HEK293 (cell line): Measurements from ENCODE around the gene ADRB2.

Experiments
- CTCF ChIA-PET: fragments of 350-600 bp; formaldehyde crosslinking; extraction: SDS; loops from one replicate; lab custom pipeline; 2021; ENCODE audit warnings: antibody characterized with exemption; lab: Yijun Ruan, JAX
- POLR2A ChIA-PET: fragments of 300-600 bp; formaldehyde crosslinking; extraction: SDS; loops from one replicate; lab custom pipeline; 2020; ENCODE audit warnings: antibody characterized with exemption, inconsistent platforms; lab: Yijun Ruan, JAX
- H3K27ac ChIP-seq: fragments of 200-500 bp; sonication (Bioruptor generic); 2 replicates; pipeline ENCODE4 v1.5.1; 2014; ENCODE audit warnings: low read depth, low read length, control low read depth, inconsistent platforms; ENCODE audit errors: extremely low read depth
- H3K36me3 ChIP-seq, 2 experiments: fragments of 200-500 bp in 1 of 2; sonication (Bioruptor generic) in 1 of 2; 1 replicate in 1 of 2; 2 replicates in 1 of 2; pipeline ENCODE4 v1.5.1; 2014 to 2017; ENCODE audit warnings: inconsistent platforms in 2 of 2, low read length in 2 of 2; ENCODE audit not compliant: control insufficient read depth in 2 of 2, insufficient read depth in 1 of 2
- H3K4me1 ChIP-seq: fragments of 200-500 bp; sonication (Bioruptor generic); 2 replicates; pipeline ENCODE4 v1.5.1; 2014; ENCODE audit warnings: mild to moderate bottlenecking, low read length, inconsistent platforms; ENCODE audit not compliant: control insufficient read depth, insufficient read depth
- H3K4me3 ChIP-seq: 2 replicates; pipeline ENCODE4 v1.5.1; 2011; ENCODE audit warnings: low read depth, mild to moderate bottlenecking, control low read depth, low read length, moderate library complexity
- H3K9me3 ChIP-seq: fragments of 200-500 bp; sonication (Bioruptor generic); 2 replicates; pipeline ENCODE4 v1.5.1; 2014; ENCODE audit warnings: low read depth, low read length, inconsistent platforms; ENCODE audit not compliant: control insufficient read depth, insufficient read depth
- OVOL3 ChIP-seq: fragments of 450-650 bp; formaldehyde crosslinking; IDR thresholded peaks from 2 replicates; pipeline ENCODE4 v1.5.1; 2016; ENCODE audit warnings: missing biosample characterization, missing genetic modification characterization
- PRDM2 ChIP-seq: fragments of 450-650 bp; formaldehyde crosslinking; IDR thresholded peaks from 2 replicates; pipeline ENCODE4 v1.5.1; 2016; ENCODE audit warnings: missing biosample characterization, missing genetic modification characterization, borderline replicate concordance
- REPIN1 ChIP-seq: fragments of 450-650 bp; formaldehyde crosslinking; IDR thresholded peaks from 2 replicates; pipeline ENCODE4 v1.5.1; 2017; ENCODE audit warnings: missing biosample characterization, missing genetic modification characterization, low read depth
- ZBTB49 ChIP-seq: fragments of 450-650 bp; formaldehyde crosslinking; IDR thresholded peaks from 2 replicates; pipeline ENCODE4 v1.5.1; 2016; ENCODE audit warnings: missing biosample characterization, missing genetic modification characterization, low read depth
- ZNF157 ChIP-seq: fragments of 450-650 bp; formaldehyde crosslinking; IDR thresholded peaks from 2 replicates; pipeline ENCODE4 v1.5.1; 2016; ENCODE audit warnings: missing biosample characterization, missing genetic modification characterization
- ZNF184 ChIP-seq: fragments of 450-650 bp; IDR thresholded peaks from 2 replicates; pipeline ENCODE4 v1.5.1; 2018; ENCODE audit warnings: missing biosample characterization, mild to moderate bottlenecking, missing genetic modification characterization
- ZNF214 ChIP-seq: fragments of 450-650 bp; formaldehyde crosslinking; IDR thresholded peaks from 2 replicates; pipeline ENCODE4 v1.5.1; 2017; ENCODE audit warnings: missing biosample characterization, mild to moderate bottlenecking, missing genetic modification characterization, borderline replicate concordance
- ZNF292 ChIP-seq: fragments of 450-650 bp; formaldehyde crosslinking; IDR thresholded peaks from 2 replicates; pipeline ENCODE4 v1.5.1; 2016; ENCODE audit warnings: low read depth, missing biosample characterization, missing genetic modification characterization, borderline replicate concordance
- ZNF394 ChIP-seq: fragments of 450-650 bp; formaldehyde crosslinking; IDR thresholded peaks from 2 replicates; pipeline ENCODE4 v1.5.1; 2016; ENCODE audit warnings: missing biosample characterization, missing genetic modification characterization, mild to moderate bottlenecking, moderate library complexity, borderline replicate concordance
- ZNF449 ChIP-seq: fragments of 450-650 bp; formaldehyde crosslinking; IDR thresholded peaks from 2 replicates; pipeline ENCODE4 v1.5.1; 2017; ENCODE audit warnings: missing biosample characterization, mild to moderate bottlenecking, missing genetic modification characterization, moderate library complexity
- ZNF488 ChIP-seq: fragments of 450-650 bp; formaldehyde crosslinking; IDR thresholded peaks from 2 replicates; pipeline ENCODE4 v1.5.1; 2016; ENCODE audit warnings: missing biosample characterization, missing genetic modification characterization
- ZNF510 ChIP-seq: fragments of 450-650 bp; formaldehyde crosslinking; IDR thresholded peaks from 2 replicates; pipeline ENCODE4 v1.5.1; 2018; ENCODE audit warnings: mild to moderate bottlenecking, missing genetic modification characterization, missing biosample characterization; ENCODE audit not compliant: insufficient replicate concordance
- ZNF513 ChIP-seq: fragments of 450-650 bp; IDR thresholded peaks from 2 replicates; pipeline ENCODE4 v1.5.1; 2018; ENCODE audit warnings: missing biosample characterization, missing genetic modification characterization
- ZNF544 ChIP-seq: fragments of 450-650 bp; formaldehyde crosslinking; IDR thresholded peaks from 2 replicates; pipeline ENCODE4 v1.5.0; 2017; ENCODE audit warnings: missing biosample characterization, missing genetic modification characterization

The ADRB2 gene

GRCh38 chr5:148838357-148838756 lies 11.9 kb downstream of the ADRB2 start:
- H3K27ac ChIP-seq: no peak overlapping the region
- no peaks in the 10 kb centered on the region for H3K36me3 ChIP-seq
- TF ChIP-seq ZNF157 (tag by site-specific recombination) (no peak), PRDM2 (tag by site-specific recombination) (no peak), ZNF510 (tag by site-specific recombination) (no peak), ZNF513 (tag by site-specific recombination) (no peak), ZNF214 (tag by site-specific recombination) (no peak), ZNF488 (tag by site-specific recombination) (no peak), ZBTB49 (tag by site-specific recombination) (no peak), OVOL3 (tag by site-specific recombination) (no peak), ZNF544 (tag by site-specific recombination) (no peak), REPIN1 (tag by site-specific recombination) (no peak), ZNF184 (tag by site-specific recombination) (no peak), ZNF449 (tag by site-specific recombination) (no peak), ZNF394 (no peak), ZNF292 (tag by site-specific recombination) (no peak)
- TF ChIP-seq, all 188 proteins: peak for 0
- CTCF ChIA-PET: interaction anchor here (1.6 to 1.9 kb wide), 2 partner anchors 13 to 120 kb away, joined by 5 read pairs; no protein-coding TSS in a partner anchor
- Histone ChIP-seq H3K4me1 (peaks cover 3% of the 10 kb centered on the region; the same call in 1 of the 2 replicates), H3K9me3 (no peaks in the 10 kb centered on the region), H3K4me3 (no peak overlapping the region)
- POLR2A ChIA-PET: interaction anchor here (1.3 kb wide), 1 partner anchor 12 kb away, joined by 3 read pairs; the partner anchor contains the start of gene ADRB2
